IMR-90 (cell line): ENCODE data around the gene ADRA2B.

Source experiments
- BHLHE40 ChIP-seq: fragments of 150-350 bp; IDR thresholded peaks from 2 replicates; pipeline ENCODE4 v1.6.1; 2016; ENCODE audit warnings: mild to moderate bottlenecking, low read depth, low read length
- CEBPB ChIP-seq: IDR thresholded peaks from 2 replicates; pipeline ENCODE4 v1.6.1; 2012; ENCODE audit warnings: low read depth, low read length, improper control_type of control experiment
- CTCF ChIP-seq: conservative IDR thresholded peaks from 2 replicates; pipeline ENCODE4 v1.5.1; 2012; ENCODE audit warnings: mild to moderate bottlenecking, low read depth, low read length, improper control_type of control experiment
- FOS ChIP-seq: fragments of 150-350 bp; IDR thresholded peaks from 2 replicates; pipeline ENCODE4 v1.6.1; 2016; ENCODE audit warnings: low read depth, low read length
- MAFK ChIP-seq: IDR thresholded peaks from 2 replicates; pipeline ENCODE4 v1.6.1; 2012; ENCODE audit warnings: low read depth, low read length, improper control_type of control experiment
- MAZ ChIP-seq: IDR thresholded peaks from 2 replicates; pipeline ENCODE4 v1.6.1; 2012; ENCODE audit warnings: low read depth, mild to moderate bottlenecking, low read length, improper control_type of control experiment, moderate library complexity, borderline replicate concordance
- MXI1 ChIP-seq: IDR thresholded peaks from 2 replicates; pipeline ENCODE4 v1.6.1; 2012; ENCODE audit warnings: low read depth, mild to moderate bottlenecking, low read length, moderate library complexity, borderline replicate concordance
- NFE2L2 ChIP-seq: fragments of 150-350 bp; IDR thresholded peaks from 2 replicates; pipeline ENCODE4 v1.6.1; 2016; ENCODE audit warnings: low read depth, mild to moderate bottlenecking, low read length
- POLR2A ChIP-seq: IDR thresholded peaks from 2 replicates; pipeline ENCODE4 v1.6.1; 2012; ENCODE audit warnings: mild to moderate bottlenecking, low read depth, low read length
- RAD21 ChIP-seq: IDR thresholded peaks from 2 replicates; pipeline ENCODE4 v1.6.1; 2012; ENCODE audit warnings: low read length, improper control_type of control experiment
- RCOR1 ChIP-seq: IDR thresholded peaks from 2 replicates; pipeline ENCODE4 v1.6.1; 2012; ENCODE audit warnings: mild to moderate bottlenecking, low read length, improper control_type of control experiment; ENCODE audit not compliant: insufficient replicate concordance
- RFX5 ChIP-seq: IDR thresholded peaks from 2 replicates; pipeline ENCODE4 v1.8.0; 2012; ENCODE audit warnings: low read depth, mild to moderate bottlenecking, low read length, moderate library complexity
- SMC3 ChIP-seq: fragments of 150-350 bp; IDR thresholded peaks from 2 replicates; pipeline ENCODE4 v1.6.1; 2016; ENCODE audit warnings: low read depth, mild to moderate bottlenecking, antibody characterized with exemption, low read length, moderate library complexity
- USF2 ChIP-seq: fragments of 150-350 bp; IDR thresholded peaks from 2 replicates; pipeline ENCODE4 v1.6.1; 2017; ENCODE audit warnings: mild to moderate bottlenecking, antibody characterized with exemption, low read length, low read depth

GRCh38 chr2:96129528-96130120, 13.3 kb upstream of the ADRA2B start:
- TF ChIP-seq CTCF (no peak), SMC3 (no peak), MXI1 (no peak), POLR2A (no peak), MAZ (no peak), RFX5 (no peak), RAD21 (no peak), BHLHE40 (no peak), USF2 (no peak), NFE2L2 (no peak), CEBPB (no peak), FOS (no peak), RCOR1 (no peak), MAFK (no peak)
